K562 (cell line): ENCODE data around the gene RAE1. TPM values are rescaled to one million over a fixed set of nuclear protein-coding genes. Genes with fewer than 3 reads are reported as not detected.
A peak's percentile ranks its signal among the peaks of the same experiment; 100 is the strongest.

Source experiments
- EP400 ChIP-seq: fragments of 450-650 bp; IDR thresholded peaks from 2 replicates; pipeline ENCODE4 v1.6.1; 2017; ENCODE audit warnings: antibody characterized with exemption, mild to moderate bottlenecking, moderate library complexity
- ETV1 ChIP-seq: fragments of 450-650 bp; conservative IDR thresholded peaks from 2 replicates; pipeline ENCODE4 v1.6.1; 2016; ENCODE audit warnings: missing genetic modification characterization, control low read depth, low read depth, missing compliant biosample characterization
- KDM5B ChIP-seq: fragments of 200-600 bp; sonication (generic); IDR thresholded peaks from 2 replicates; pipeline ENCODE4 v1.6.1; 2012; ENCODE audit warnings: low read depth, mild to moderate bottlenecking, moderate library complexity, low read length, control low read depth, inconsistent platforms; ENCODE audit not compliant: insufficient replicate concordance
- PHB2 ChIP-seq: fragments of 450-650 bp; IDR thresholded peaks from 2 replicates; pipeline ENCODE4 v1.6.1; 2017; ENCODE audit warnings: low read depth
- POLR2AphosphoS5 ChIP-seq: IDR thresholded peaks from 2 replicates; pipeline ENCODE4 v1.6.1; 2011; ENCODE audit warnings: mild to moderate bottlenecking, low read depth, low read length, moderate library complexity; ENCODE audit not compliant: control insufficient read depth, insufficient read depth
- SAP30 ChIP-seq: fragments of 200-600 bp; sonication (generic); IDR thresholded peaks from 2 replicates; pipeline ENCODE4 v1.6.1; 2012; ENCODE audit warnings: borderline replicate concordance, low read depth, mild to moderate bottlenecking, moderate library complexity, low read length, control low read depth, inconsistent platforms; ENCODE audit not compliant: insufficient read depth, poor library complexity, severe bottlenecking
- STAG1 ChIP-seq: sonication (generic); formaldehyde crosslinking; IDR thresholded peaks from 2 replicates; pipeline ENCODE4 v1.5.0; 2020; ENCODE audit warnings: missing genetic modification reagents, borderline replicate concordance
- XRCC4 ChIP-seq: IDR thresholded peaks from one replicate; pipeline ENCODE4 v1.6.1; 2011; ENCODE audit not compliant: insufficient read depth, insufficient read length; ENCODE audit errors: extremely low read depth
- ZHX1 ChIP-seq: fragments of 150-350 bp; conservative IDR thresholded peaks from 2 replicates; pipeline ENCODE4 v1.6.1; 2014; ENCODE audit warnings: low read length
- ZNF12 ChIP-seq: sonication (generic); formaldehyde crosslinking; IDR thresholded peaks from 2 replicates; pipeline ENCODE4 v1.4.0; 2020; ENCODE audit warnings: mild to moderate bottlenecking, missing genetic modification reagents
- ZNF212 ChIP-seq: fragments of 450-650 bp; formaldehyde crosslinking; IDR thresholded peaks from 2 replicates; pipeline ENCODE4 v1.4.0; 2020; ENCODE audit warnings: mild to moderate bottlenecking
- polyA plus RNA-seq, 8 experiments: library from polyadenylated mRNA; depleted of rRNA in 4 of 8; stranded (reverse) in 5 of 8; unstranded in 3 of 8; fragments of >200 nt; fragmentation: Nextera tagmentation in 2 of 8; fragmentation: Illumina TruSeq in 1 of 8; extraction: Ambion mirVana in 2 of 8; extraction: Trizol in 1 of 8; gene quantifications; 2 replicates each; pipeline versions ENCODE4 v1.2.1 to v1.2.3, GENCODE V29; 2011 to 2014; ENCODE audit warnings: inconsistent platforms in 1 of 8, missing spikeins in 1 of 8
- total RNA-seq, 7 experiments: library from RNA; depleted of rRNA in 6 of 7; stranded (reverse); fragments of >200 nt in 6 of 7; fragmentation: Illumina TruSeq in 2 of 7; extraction: Trizol in 2 of 7; gene quantifications; 2 replicates each; pipeline versions ENCODE4 v1.2.1 to v1.2.3, GENCODE V29; 2011 to 2021; ENCODE audit warnings: low replicate concordance in 1 of 7
- TF ChIP-seq, protein P1 (sequence below): sonication (generic); formaldehyde crosslinking; IDR thresholded peaks from 2 replicates; pipeline ENCODE4 v1.8.0; 2022; ENCODE audit warnings: mild to moderate bottlenecking, missing genetic modification reagents

Gene RAE1
- total and polyA plus RNA-seq, 9 of the 15 experiments (the other 6 are each of a cell fraction or from before 2014, with no cell fraction given) = 33.7 to 248 (median 77.7) TPM

- TF ChIP-seq STAG1 (CRISPR knock-in tag) (no peak), PHB2 (no peak), EP400 (peak; percentile 94), POLR2AphosphoS5 (peak; percentile 62; the same call in 1 of the 2 replicates), ETV1 (tag) (0 out of 2 replicates have a peak, but pooled peaks have one; percentile 33), ZHX1 (no peak), XRCC4 (no peak), ZNF212 (CRISPR knock-in tag) (no peak), KDM5B (peak; percentile 83), ZNF12 (CRISPR knock-in tag) (no peak), SAP30 (peak; percentile 68)
- TF ChIP-seq, protein P1, sequence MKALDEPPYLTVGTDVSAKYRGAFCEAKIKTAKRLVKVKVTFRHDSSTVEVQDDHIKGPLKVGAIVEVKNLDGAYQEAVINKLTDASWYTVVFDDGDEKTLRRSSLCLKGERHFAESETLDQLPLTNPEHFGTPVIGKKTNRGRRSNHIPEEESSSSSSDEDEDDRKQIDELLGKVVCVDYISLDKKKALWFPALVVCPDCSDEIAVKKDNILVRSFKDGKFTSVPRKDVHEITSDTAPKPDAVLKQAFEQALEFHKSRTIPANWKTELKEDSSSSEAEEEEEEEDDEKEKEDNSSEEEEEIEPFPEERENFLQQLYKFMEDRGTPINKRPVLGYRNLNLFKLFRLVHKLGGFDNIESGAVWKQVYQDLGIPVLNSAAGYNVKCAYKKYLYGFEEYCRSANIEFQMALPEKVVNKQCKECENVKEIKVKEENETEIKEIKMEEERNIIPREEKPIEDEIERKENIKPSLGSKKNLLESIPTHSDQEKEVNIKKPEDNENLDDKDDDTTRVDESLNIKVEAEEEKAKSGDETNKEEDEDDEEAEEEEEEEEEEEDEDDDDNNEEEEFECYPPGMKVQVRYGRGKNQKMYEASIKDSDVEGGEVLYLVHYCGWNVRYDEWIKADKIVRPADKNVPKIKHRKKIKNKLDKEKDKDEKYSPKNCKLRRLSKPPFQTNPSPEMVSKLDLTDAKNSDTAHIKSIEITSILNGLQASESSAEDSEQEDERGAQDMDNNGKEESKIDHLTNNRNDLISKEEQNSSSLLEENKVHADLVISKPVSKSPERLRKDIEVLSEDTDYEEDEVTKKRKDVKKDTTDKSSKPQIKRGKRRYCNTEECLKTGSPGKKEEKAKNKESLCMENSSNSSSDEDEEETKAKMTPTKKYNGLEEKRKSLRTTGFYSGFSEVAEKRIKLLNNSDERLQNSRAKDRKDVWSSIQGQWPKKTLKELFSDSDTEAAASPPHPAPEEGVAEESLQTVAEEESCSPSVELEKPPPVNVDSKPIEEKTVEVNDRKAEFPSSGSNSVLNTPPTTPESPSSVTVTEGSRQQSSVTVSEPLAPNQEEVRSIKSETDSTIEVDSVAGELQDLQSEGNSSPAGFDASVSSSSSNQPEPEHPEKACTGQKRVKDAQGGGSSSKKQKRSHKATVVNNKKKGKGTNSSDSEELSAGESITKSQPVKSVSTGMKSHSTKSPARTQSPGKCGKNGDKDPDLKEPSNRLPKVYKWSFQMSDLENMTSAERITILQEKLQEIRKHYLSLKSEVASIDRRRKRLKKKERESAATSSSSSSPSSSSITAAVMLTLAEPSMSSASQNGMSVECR (CRISPR knock-in tag) = 0 out of 2 replicates have a peak, but pooled peaks have one; percentile 24
These were observed at the start of gene RAE1 (continued) for GRCh38 chr20:57351042-57351783.
